GM23248 (cell line): Measurements from ENCODE around the gene EHMT1.

ENCODE experiments used
- EZH2 ChIP-seq: fragments of 200-600 bp; sonication (generic); IDR thresholded peaks from 2 replicates; pipeline ENCODE4 v1.6.1; 2018; ENCODE audit warnings: antibody characterized with exemption, mild to moderate bottlenecking; ENCODE audit not compliant: insufficient read depth, poor library complexity, severe bottlenecking
- EZH2phosphoT487 ChIP-seq: fragments of 200-600 bp; sonication (generic); IDR thresholded peaks from 2 replicates; pipeline ENCODE4 v1.6.1; 2018; ENCODE audit warnings: antibody characterized with exemption, moderate library complexity, mild to moderate bottlenecking, low read depth; ENCODE audit not compliant: insufficient read depth

DNA sequence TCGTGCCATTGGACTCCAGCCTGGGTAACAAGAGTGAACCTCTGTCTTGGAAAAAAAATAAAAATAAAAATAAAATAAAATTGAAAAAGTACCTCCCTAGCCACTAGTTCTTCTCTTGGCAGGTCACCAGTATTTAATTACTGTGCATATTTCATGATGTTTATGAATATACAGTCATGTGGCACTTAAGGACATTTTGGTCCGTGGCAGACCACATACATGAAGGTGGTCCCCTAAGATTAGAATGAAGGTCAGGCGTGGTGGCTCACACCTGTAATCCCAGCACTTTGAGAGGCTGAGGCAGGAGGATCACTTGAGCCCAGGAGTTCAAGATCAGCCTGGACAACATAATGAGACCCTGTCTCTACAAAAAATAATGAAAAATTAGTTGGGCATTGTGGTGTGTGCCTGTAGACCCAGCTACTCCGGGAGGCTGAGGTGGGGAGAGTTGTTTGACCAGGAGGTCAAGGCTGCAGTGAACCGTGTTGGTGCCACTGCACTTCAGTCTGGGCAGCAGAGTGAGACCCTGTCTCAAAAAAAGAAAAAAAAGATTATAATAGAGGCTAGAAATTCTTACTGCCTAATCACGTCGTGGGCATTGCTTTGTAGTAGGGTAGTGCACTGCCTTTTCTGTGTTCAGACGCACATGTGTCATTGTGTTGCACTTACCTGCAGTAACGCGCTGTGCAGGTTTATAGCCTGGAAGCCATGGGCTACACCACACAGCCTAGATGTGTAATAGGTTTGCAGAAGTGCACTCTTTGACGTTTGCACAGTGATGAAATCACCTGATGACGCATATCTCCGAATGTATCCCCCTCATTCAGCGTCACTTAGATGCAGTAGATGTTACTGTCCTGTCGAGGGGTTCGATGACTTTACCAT, 12.8 kb downstream of the EHMT1 start:
- TF ChIP-seq EZH2 (no peak), EZH2phosphoT487 (no peak)
